ENCODE measurements around the gene RGMB.

Gene RGMB

DNA sequence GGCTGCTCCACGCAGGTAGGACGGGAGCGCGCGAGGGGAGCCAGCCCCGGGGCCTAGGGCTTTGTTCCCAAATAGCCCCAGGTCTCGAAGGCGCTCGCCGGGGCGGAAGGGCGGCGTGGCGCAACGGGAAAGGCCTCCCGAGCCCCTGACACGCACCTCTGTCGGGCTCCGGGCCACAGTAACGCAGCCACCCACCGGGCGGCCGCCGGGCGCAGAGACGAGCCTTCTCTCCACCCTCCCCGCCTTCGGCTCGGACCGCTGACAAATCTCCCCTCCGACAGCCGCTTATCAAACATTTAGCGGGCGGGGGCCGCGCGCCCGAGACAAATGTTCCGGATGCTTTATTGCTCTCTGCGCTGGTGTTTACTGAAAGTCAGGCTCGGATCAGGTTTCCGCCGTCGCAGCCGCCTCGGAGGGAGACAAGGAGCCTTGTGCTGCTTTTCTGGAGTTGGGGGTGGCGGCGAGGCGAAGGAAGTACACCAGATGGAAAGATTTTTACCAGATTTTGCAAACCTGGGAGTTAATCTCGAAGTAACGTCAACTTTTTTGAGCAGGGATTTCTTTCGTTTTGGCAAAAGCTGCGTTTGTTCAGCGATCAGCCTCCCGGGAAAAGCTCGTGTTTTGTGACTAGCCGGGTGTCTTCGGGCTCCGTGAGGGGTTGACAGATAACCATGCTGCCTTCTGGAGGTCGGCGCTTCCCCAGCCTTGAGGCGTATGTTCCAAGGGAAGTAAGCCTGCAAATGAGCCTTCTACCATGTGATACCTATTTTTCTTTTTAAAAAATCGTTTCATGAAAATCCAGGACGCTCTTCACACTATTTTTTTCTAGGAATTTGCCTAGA, 950 bp downstream of the RGMB start (continued):
- TF ChIP-seq, protein P1, sequence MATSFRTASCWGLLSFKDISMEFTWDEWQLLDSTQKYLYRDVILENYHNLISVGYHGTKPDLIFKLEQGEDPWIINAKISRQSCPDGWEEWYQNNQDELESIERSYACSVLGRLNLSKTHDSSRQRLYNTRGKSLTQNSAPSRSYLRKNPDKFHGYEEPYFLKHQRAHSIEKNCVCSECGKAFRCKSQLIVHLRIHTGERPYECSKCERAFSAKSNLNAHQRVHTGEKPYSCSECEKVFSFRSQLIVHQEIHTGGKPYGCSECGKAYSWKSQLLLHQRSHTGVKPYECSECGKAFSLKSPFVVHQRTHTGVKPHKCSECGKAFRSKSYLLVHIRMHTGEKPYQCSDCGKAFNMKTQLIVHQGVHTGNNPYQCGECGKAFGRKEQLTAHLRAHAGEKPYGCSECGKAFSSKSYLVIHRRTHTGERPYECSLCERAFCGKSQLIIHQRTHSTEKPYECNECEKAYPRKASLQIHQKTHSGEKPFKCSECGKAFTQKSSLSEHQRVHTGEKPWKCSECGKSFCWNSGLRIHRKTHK (tag by site-specific recombination; IDR thresholded peaks at IDR 0.05), result no peak
- TF ChIP-seq, protein P2, sequence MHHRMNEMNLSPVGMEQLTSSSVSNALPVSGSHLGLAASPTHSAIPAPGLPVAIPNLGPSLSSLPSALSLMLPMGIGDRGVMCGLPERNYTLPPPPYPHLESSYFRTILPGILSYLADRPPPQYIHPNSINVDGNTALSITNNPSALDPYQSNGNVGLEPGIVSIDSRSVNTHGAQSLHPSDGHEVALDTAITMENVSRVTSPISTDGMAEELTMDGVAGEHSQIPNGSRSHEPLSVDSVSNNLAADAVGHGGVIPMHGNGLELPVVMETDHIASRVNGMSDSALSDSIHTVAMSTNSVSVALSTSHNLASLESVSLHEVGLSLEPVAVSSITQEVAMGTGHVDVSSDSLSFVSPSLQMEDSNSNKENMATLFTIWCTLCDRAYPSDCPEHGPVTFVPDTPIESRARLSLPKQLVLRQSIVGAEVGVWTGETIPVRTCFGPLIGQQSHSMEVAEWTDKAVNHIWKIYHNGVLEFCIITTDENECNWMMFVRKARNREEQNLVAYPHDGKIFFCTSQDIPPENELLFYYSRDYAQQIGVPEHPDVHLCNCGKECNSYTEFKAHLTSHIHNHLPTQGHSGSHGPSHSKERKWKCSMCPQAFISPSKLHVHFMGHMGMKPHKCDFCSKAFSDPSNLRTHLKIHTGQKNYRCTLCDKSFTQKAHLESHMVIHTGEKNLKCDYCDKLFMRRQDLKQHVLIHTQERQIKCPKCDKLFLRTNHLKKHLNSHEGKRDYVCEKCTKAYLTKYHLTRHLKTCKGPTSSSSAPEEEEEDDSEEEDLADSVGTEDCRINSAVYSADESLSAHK (tag by site-specific recombination; IDR thresholded peaks at IDR 0.05), result peak; percentile 54
- TF ChIP-seq, protein P3, sequence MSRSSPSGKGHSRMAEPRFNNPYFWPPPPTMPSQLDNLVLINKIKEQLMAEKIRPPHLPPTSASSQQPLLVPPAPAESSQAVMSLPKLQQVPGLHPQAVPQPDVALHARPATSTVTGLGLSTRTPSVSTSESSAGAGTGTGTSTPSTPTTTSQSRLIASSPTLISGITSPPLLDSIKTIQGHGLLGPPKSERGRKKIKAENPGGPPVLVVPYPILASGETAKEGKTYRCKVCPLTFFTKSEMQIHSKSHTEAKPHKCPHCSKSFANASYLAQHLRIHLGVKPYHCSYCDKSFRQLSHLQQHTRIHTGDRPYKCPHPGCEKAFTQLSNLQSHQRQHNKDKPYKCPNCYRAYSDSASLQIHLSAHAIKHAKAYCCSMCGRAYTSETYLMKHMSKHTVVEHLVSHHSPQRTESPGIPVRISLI (tag by site-specific recombination; IDR thresholded peaks at IDR 0.05), result no peak
- TF ChIP-seq GLI4 (tag by site-specific recombination; IDR thresholded peaks at IDR 0.05) (no peak), ZNF768 (tag by site-specific recombination; IDR thresholded peaks at IDR 0.05) (no peak), ZNF121 (tag by site-specific recombination; IDR thresholded peaks at IDR 0.05) (no peak), ZNF221 (tag by site-specific recombination; IDR thresholded peaks at IDR 0.05; ENCODE audit: borderline replicate concordance) (no peak), ZNF76 (tag by site-specific recombination; IDR thresholded peaks at IDR 0.05; ENCODE audit: borderline replicate concordance, low read depth) (no peak), MZF1 (tag by site-specific recombination; IDR thresholded peaks at IDR 0.05; ENCODE audit: borderline replicate concordance) (no peak), ZNF274 (IDR thresholded peaks at IDR 0.05; ENCODE audit: low read length) (no peak), ZNF274 (tag by site-specific recombination; IDR thresholded peaks at IDR 0.05; ENCODE audit: borderline replicate concordance) (no peak), ZNF596 (tag by site-specific recombination; IDR thresholded peaks at IDR 0.05) (no peak; the same call in 1 of the 2 replicates), ZNF521 (tag by site-specific recombination; IDR thresholded peaks at IDR 0.05) (no peak), ZNF555 (tag by site-specific recombination; conservative IDR thresholded peaks at IDR 0.05) (no peak), YY1 (tag by site-specific recombination; IDR thresholded peaks at IDR 0.05) (no peak), SCRT2 (tag by site-specific recombination; IDR thresholded peaks at IDR 0.05) (no peak), ZNF223 (tag by site-specific recombination; IDR thresholded peaks at IDR 0.05) (no peak), ZBTB7A (tag by site-specific recombination; IDR thresholded peaks at IDR 0.05; ENCODE audit: low read depth) (no peak), OVOL3 (tag by site-specific recombination; IDR thresholded peaks at IDR 0.05) (no peak), ZNF112 (tag by site-specific recombination; IDR thresholded peaks at IDR 0.05) (no peak)
- TF ChIP-seq, protein P4, sequence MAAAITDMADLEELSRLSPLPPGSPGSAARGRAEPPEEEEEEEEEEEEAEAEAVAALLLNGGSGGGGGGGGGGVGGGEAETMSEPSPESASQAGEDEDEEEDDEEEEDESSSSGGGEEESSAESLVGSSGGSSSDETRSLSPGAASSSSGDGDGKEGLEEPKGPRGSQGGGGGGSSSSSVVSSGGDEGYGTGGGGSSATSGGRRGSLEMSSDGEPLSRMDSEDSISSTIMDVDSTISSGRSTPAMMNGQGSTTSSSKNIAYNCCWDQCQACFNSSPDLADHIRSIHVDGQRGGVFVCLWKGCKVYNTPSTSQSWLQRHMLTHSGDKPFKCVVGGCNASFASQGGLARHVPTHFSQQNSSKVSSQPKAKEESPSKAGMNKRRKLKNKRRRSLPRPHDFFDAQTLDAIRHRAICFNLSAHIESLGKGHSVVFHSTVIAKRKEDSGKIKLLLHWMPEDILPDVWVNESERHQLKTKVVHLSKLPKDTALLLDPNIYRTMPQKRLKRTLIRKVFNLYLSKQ (tag by site-specific recombination; IDR thresholded peaks at IDR 0.05; ENCODE audit: borderline replicate concordance), result no peak
- TF ChIP-seq, protein P5, sequence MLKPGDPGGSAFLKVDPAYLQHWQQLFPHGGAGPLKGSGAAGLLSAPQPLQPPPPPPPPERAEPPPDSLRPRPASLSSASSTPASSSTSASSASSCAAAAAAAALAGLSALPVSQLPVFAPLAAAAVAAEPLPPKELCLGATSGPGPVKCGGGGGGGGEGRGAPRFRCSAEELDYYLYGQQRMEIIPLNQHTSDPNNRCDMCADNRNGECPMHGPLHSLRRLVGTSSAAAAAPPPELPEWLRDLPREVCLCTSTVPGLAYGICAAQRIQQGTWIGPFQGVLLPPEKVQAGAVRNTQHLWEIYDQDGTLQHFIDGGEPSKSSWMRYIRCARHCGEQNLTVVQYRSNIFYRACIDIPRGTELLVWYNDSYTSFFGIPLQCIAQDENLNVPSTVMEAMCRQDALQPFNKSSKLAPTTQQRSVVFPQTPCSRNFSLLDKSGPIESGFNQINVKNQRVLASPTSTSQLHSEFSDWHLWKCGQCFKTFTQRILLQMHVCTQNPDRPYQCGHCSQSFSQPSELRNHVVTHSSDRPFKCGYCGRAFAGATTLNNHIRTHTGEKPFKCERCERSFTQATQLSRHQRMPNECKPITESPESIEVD (tag by site-specific recombination; IDR thresholded peaks at IDR 0.05), result peak; percentile 44; the same call in 1 of the 2 replicates
- TF ChIP-seq, protein P6, sequence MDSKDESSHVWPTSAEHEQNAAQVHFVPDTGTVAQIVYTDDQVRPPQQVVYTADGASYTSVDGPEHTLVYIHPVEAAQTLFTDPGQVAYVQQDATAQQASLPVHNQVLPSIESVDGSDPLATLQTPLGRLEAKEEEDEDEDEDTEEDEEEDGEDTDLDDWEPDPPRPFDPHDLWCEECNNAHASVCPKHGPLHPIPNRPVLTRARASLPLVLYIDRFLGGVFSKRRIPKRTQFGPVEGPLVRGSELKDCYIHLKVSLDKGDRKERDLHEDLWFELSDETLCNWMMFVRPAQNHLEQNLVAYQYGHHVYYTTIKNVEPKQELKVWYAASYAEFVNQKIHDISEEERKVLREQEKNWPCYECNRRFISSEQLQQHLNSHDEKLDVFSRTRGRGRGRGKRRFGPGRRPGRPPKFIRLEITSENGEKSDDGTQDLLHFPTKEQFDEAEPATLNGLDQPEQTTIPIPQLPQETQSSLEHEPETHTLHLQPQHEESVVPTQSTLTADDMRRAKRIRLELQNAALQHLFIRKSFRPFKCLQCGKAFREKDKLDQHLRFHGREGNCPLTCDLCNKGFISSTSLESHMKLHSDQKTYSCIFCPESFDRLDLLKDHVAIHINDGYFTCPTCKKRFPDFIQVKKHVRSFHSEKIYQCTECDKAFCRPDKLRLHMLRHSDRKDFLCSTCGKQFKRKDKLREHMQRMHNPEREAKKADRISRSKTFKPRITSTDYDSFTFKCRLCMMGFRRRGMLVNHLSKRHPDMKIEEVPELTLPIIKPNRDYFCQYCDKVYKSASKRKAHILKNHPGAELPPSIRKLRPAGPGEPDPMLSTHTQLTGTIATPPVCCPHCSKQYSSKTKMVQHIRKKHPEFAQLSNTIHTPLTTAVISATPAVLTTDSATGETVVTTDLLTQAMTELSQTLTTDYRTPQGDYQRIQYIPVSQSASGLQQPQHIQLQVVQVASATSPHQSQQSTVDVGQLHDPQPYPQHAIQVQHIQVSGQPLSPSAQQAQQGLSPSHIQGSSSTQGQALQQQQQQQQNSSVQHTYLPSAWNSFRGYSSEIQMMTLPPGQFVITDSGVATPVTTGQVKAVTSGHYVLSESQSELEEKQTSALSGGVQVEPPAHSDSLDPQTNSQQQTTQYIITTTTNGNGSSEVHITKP (tag by site-specific recombination; IDR thresholded peaks at IDR 0.05), result peak; percentile 70
- TF ChIP-seq, protein P7, sequence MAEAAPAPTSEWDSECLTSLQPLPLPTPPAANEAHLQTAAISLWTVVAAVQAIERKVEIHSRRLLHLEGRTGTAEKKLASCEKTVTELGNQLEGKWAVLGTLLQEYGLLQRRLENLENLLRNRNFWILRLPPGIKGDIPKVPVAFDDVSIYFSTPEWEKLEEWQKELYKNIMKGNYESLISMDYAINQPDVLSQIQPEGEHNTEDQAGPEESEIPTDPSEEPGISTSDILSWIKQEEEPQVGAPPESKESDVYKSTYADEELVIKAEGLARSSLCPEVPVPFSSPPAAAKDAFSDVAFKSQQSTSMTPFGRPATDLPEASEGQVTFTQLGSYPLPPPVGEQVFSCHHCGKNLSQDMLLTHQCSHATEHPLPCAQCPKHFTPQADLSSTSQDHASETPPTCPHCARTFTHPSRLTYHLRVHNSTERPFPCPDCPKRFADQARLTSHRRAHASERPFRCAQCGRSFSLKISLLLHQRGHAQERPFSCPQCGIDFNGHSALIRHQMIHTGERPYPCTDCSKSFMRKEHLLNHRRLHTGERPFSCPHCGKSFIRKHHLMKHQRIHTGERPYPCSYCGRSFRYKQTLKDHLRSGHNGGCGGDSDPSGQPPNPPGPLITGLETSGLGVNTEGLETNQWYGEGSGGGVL (tag by site-specific recombination; IDR thresholded peaks at IDR 0.05), result peak; percentile 38

Data from HEK293 (cell line).